Measurements from ENCODE around the gene ZSCAN20.

- TF ChIP-seq, protein P1, sequence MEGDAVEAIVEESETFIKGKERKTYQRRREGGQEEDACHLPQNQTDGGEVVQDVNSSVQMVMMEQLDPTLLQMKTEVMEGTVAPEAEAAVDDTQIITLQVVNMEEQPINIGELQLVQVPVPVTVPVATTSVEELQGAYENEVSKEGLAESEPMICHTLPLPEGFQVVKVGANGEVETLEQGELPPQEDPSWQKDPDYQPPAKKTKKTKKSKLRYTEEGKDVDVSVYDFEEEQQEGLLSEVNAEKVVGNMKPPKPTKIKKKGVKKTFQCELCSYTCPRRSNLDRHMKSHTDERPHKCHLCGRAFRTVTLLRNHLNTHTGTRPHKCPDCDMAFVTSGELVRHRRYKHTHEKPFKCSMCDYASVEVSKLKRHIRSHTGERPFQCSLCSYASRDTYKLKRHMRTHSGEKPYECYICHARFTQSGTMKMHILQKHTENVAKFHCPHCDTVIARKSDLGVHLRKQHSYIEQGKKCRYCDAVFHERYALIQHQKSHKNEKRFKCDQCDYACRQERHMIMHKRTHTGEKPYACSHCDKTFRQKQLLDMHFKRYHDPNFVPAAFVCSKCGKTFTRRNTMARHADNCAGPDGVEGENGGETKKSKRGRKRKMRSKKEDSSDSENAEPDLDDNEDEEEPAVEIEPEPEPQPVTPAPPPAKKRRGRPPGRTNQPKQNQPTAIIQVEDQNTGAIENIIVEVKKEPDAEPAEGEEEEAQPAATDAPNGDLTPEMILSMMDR (IDR thresholded peaks at IDR 0.05), result no peak
- no peak for TF ChIP-seq POLR2A (IDR thresholded peaks at IDR 0.05)
Observed at GRCh38 chr1:33468531-33468930, 3.9 kb upstream of the ZSCAN20 start.
